Measurements from ENCODE around the gene CA7.
"Not testable (repeated sequence)": the region's sequence is repeated elsewhere in the genome, so short reads cannot be mapped to it uniquely, and the experiment has no call there.

Gene CA7

GRCh38 chr16:66847533-66848067 is 3.4 kb downstream of the CA7 start:
- DNase-seq = no peak

DNA sequence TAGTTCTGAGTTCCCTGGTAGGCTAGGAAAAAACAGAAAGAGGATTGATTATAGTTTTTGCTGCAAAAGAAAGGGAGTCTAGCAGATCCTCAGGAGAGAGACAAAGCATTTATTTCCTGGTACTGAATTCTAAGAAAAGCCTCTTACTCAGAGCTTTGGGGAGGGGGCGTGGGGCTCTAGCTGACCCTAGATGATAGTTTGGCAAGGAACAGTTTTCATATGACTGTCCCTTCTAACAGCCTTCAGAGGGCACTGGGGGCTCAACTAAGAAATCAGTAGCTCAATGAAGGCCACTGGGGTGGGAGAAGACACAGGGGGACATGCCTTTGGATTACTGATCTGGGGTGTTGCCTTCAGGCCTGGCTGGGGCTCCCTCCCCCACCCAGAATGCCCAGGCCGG is 4.0 kb downstream of the CA7 start:
- no peak for DNase-seq

- DNase-seq = no peak
Measured at GRCh38 chr16:66849021-66849420, 4.8 kb downstream of the CA7 start.

DNA sequence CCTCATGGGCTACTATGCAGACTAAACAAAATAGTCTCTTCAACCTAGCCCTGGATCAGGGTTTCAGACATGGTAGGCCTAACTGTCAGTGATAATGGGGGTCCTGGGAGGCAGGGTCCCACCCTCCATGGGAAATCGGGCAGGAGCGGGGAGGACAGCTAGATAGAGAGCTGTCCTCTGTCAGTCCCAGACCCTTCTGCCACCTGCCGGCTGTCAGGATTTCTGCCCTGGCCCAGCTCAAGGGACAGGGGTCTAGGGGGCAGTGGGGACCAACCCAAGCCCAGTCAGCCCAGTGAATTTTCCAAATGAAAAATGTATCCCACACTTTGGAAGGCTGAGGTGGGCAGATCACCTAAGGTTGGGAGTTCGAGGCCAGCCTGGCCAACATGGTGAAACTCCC is 5.3 kb downstream of the CA7 start:
- DNase-seq = no peak

DNA sequence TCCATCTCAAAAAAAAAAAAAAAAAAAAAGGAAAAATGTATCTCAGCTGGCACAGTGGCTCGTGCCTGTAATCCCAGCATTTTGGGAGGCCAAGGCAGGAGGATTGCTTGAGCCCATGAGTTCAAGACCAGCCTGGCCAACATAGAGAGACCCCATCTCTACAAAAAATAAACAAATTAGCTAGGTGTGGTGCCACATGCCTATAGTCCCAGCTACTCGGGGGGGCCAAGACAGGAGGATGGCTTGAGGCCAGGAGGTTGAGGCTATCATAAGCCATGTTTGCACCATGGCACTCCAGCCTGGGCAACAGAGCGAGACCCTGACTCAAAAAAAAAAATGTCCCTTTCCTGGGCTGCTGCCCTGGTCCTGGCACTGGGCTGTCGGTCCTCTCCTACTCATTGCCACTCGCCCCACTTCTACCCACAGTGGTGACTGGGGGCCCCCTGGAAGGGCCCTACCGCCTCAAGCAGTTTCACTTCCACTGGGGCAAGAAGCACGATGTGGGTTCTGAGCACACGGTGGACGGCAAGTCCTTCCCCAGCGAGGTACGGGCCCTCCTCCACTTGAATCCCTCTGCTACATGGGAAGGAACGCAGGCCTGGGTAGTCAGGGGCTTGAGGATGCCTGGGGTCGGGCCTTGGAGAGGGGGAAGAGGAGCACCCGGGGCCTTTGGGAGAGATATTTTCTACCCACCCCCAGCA is 6.1 kb downstream of the CA7 start:
- DNase-seq = no peak

- DNase-seq = no peak
Measured at GRCh38 chr16:66851166-66851964, 7.2 kb downstream of the CA7 start.

DNA sequence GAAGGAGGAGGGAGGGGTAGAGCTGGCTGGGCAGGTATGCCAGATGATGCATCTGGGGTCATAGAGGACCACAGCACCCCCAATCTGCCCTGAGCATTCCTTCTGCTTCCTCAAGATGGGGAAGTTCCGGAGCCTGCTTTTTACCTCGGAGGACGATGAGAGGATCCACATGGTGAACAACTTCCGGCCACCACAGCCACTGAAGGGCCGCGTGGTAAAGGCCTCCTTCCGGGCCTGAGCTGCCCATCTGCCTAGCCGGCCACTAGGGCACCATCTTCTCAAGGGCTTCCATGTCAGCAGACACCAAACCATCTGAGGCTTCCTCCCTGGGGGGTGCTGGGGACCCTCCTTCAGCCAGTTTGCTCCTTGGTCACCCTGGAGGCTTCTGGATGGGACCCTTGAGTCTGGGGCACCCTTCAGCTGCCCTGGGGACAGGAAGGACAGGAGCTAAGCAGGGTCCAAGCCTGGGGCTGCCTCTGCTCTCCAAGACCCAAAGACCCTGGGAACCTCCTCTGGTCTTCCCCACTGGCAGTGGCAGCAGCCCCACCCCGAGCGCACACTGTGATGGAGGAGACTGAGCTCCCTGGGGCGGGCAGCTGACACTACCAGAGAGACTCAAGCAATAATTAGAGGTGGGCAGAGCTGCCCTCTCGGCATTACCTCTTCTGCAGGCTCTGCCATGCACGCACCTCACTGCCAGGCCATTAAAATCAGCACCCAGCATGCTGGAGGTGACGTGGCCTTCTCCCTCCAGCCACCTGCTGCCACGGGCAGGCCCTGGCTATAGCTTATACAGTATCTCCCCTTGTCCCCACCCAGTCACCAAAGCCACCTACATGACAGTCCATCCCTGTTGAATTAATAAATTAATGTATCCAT is 9.3 kb downstream of the CA7 start:
- no peak for DNase-seq

GRCh38 chr16:66856184-66856730 is 12.0 kb downstream of the CA7 start:
- DNase-seq = no peak

DNA sequence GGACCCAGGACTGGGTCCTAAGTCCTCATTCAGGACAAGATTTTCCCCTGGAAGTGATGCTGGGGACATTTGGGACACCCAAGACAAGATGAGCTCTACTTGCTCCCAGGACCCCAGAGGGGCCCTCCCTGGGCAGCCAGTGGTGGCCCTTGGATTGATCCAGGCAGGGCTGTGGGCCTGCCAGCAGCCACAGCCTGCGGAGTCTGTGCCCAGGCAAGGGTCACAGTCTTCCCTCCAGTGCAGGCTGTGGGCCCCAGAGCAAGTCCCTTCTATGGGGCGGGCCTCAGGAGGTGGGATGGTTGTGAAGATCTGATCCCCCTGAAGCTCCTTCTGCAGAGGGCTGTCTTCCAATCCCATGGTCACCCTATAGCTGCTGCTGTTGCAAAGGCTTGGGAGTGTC is 12.6 kb downstream of the CA7 start:
- no peak for DNase-seq

GRCh38 chr16:66857437-66857836 is 13.2 kb downstream of the CA7 start:
- no peak for DNase-seq

DNA sequence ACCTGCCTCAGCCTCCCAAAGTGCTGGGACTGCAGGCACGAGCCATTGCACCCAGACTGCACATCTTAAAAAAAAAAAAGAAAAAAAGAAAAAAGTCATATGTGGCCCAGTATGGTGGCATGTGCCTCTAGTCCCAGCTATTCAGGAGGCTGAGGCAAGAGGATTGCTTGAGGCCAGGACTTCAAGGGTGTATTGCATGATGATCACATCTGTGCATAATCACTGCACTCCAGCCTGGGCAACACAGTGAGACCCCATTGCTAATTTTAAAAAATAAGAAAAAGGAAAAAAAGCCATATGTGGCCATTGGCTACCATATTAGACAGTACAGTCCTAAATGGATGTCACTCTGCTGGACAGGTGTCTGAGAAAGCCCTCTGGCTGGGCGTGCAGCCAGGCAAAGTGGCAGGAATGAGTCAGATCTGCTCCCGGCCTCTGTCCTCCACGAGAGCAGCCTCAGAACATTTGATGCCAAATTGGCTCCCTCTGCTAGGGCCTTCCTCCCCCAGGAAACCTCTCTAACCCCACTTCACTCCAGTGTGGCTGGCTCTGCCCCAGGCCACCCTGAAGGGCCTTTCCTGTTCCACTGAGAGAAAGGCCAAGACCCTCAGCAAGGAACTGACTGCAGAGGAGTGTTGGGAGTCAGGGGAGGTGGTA is 14.7 kb downstream of the CA7 start:
- no peak for DNase-seq

GRCh38 chr16:66859397-66860068 is 15.3 kb downstream of the CA7 start:
- DNase-seq = no peak

DNA sequence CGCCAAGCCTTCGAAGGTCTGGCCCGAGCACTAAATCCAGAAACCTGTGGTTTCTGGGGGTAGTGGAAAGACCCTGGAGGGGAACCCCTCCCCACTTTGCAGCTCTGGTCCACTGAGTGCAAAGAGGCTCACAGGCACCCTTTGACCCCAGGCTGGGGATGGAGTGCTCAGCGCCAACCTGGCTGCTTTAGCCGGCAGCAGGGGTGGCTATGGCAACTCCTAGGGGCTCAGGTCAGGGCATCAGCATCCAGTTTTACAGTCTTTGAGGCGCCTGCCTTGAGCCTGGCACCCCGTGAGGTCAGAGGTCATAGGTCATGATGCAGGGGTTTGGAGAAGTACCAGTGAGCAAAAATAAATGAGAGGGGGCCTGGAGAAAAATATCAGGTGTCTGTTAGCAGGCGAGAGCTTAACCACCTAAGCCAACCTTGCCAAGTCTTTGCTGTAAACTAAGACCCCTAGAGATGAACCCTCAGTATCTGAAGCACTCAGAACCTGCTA is 17.9 kb downstream of the CA7 start:
- no peak for DNase-seq

DNA sequence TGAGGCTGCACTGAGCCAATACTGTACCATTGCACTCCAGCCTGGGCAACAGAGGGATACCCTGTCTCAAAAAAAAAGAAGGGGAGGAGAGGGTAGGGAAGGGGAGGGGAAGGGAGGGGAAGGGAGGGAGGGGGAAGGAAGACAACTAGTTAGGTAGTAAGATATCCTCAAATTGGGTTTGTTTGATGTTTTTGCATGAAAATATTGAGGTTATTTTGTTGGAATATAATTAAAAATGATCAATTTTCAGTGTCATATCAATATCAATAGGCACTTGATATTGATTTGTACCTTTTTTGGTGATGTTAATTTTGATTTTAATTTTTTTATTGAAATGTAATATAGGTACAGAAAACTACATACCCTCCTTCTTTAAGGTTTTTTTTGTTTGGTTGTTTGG is 19.5 kb downstream of the CA7 start:
- no peak for DNase-seq

GRCh38 chr16:66869424-66869823 is 25.2 kb downstream of the CA7 start:
- no peak for DNase-seq

DNA sequence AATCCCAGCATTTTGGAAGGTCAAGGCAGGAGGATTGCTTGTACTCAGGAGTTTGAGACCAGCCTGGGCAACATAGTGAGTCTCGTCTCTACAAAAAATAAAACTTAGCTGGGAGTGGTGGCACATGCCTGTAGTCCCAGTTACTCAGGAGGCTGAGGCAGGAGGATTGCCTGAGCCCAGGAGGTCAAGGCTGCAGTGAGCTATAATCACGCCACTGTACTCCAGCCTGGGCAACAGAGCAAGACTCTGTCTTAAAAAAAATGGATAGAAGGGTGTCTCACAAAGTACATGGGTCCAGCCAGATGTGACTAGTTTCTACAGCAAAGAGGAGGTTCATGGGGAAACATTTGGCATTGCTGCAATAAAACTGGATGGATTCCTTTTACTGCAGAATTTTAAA is 27.1 kb downstream of the CA7 start:
- not testable (repeated sequence) for DNase-seq

DNA sequence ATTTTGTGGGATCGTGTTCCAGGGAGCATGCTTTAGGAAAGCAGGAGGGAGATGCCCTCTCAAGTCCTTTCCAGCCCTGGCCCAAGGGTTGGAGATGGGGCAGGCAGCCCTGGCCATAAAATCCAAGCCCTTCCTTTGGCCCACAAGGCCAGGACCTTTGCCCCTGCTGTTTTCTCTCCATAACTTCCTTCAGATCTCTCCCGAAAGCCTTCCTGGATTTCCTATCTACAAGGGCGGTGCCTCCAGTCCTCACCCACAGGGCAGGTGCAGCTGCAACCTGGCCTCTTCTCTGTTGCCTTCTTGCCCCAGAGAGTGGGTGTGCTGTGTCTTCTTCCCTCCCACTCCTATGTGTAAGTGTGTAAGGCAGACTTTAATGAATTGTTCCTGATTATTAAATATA is 27.6 kb downstream of the CA7 start:
- no peak for DNase-seq

DNA sequence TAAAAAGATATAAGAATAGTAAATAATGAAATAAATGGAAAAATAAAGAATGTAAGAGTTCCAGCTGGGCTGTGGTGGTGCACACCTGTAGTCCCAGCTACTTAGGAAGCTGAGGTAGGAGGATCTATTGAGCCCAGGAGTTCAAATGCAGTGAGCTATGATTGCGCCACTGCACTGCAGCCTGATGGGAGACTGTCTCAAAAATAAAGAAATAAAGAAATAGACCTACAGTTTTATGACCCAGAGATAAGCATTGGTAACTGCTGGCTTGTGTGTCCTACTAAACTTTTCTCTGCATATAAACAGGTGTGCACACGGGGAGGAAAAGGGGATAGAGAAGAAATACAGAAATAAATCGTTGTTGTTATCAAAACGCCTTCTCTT is 28.3 kb downstream of the CA7 start:
- DNase-seq = no peak

DNA sequence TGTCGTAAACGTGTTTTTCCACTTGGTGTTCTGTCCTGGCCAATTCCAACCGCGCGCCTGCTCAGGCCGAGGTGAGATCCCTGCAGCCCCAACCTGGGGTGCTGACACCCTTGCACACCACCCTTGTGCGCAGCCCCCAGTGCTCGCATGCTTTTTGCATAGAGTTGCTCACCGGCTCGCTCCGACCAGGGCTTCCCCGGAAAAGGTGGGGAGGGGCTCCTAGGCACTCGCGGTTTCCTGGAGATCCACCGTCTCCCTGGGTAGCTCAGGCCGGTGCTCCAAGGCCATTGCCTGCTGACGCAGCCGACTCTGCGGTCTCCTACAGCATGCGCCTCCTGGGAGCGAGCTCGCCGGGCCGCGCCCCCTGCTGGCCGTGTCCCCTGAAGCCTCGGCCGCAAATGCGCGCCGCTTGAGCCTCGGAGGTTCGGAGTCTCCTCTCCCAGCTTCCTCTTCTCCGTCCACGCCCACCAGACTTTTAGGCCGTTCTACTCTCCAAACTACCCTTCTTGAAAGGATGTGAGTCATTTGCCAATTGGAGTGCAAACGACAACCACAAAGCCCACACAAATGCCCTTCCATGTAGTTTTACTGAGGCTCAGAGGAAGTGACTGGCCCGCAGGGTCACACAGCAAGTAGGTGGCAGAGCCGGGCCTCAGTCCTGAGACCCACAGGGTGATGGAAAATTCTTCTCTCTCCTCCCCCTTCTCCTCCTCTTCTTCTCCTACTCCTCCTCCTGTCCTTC is 28.9 kb downstream of the CA7 start:
- peak; percentile 97 for DNase-seq

- DNase-seq = no peak
Measured at GRCh38 chr16:66873685-66874055, 29.5 kb downstream of the CA7 start.

Data from amniotic stem cell (primary cell).